Fibroblast of peridontal ligament (primary cell): ENCODE data around the gene PADI4.

Experiments used
- DNase-seq: peaks from one replicate; pipeline ENCODE4 v3.0.0-alpha.2; 2010; ENCODE audit errors: extremely low read depth

The PADI4 gene

DNA sequence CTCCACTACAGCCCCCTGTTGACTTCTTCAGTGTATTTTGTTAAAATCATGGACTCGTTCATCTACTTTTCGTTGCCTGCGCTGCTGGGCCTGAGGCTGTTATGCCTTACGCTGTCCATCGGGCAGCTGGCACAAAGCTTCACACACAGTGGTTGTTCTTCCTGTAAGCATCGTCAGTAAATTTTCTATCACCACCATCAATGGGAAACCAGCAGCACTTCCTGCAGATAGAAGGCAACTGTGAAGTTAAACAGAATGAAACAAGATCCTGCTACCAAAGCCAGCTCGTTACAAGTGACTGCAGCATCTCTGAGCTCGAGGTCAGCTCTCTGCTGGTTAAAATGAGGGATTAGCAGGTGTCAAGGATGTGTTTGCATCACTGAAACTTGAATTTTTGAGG lies 42.1 kb downstream of the PADI4 start:
- no peak for DNase-seq

DNA sequence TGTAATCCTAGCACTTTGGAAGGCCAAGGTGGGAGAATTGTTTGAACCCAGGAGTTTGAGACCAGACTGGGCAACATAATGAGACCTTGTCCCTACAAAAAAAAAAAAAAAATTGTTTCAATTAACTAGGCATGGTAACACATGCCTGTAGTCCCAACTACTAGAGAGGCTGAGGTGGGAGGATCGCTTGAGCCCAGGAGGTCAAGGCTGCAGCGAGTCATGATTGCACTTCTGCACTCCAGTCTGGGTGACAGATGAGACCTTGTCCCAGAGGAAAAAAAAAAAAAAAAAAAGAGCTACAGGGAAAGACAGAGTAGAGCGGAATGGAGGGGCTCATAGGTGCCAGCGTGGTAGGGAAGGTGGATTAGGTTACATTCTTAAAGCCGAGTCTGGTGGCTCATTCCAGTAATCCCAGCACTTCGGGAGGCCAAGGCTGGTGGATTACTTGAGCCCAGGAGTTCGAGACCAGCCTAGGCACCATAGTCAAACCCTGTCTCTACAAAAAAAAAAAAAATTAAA lies 43.0 kb downstream of the PADI4 start:
- no peak for DNase-seq

DNA sequence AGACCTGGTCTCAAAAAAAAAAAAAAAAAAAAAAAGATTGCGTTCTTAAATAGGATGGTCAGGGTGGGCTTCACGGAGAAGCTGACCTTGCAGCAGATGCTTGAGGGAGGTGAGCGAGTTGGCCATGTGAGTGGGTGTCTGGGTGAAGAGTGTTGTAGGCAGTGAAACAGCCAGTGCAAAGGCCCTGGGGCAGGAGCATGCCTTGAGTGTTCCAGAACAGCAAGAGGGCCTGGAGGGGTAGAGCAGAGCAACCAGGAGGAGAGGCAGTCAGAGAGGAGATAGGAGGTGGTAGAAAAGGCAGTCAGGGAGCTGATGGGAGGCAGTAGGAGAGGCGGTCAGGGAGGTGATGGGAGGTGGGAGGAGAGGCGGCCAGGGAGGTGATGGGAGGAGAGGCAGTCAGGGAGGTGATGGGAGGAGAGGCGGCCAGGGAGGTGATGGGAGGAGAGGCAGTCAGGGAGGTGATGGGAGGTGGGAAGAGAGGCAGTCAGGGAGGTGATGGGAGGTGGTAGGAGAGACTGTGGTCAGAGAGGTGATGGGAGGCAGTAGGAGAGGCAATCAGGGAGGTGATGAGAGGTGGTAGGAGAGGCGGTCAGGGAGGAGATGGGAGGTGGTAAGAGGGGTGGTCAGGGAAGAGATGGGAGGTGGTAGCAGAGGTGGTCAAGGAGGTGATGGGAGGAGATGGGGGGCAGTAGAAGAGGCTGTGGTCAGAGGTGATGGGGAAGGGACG lies 43.8 kb downstream of the PADI4 start:
- DNase-seq: no peak

DNA sequence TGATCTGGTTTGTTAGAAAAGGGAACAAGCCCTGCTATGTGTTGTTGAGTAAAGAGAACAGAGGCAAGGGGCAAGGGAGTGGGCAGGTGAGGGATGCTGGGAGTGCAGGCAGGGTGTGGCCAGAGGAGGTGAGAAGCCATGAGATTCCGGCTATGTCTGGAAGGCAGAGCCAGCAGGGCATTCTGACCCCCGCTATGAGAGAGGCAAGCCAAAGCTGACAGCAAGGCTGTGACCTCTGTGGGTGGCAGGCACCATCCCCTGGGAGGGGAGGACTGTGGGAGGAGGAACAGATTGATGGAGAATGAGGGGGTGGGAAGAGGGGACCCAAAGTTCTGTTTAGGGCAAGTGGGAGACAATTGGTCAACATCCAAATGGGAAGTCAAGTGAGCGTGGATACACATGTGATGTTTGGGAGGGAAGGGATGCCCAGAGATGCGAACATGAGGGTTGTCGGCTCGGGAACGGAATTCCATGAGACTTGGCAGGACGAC lies 44.5 kb downstream of the PADI4 start:
- no peak for DNase-seq

DNA sequence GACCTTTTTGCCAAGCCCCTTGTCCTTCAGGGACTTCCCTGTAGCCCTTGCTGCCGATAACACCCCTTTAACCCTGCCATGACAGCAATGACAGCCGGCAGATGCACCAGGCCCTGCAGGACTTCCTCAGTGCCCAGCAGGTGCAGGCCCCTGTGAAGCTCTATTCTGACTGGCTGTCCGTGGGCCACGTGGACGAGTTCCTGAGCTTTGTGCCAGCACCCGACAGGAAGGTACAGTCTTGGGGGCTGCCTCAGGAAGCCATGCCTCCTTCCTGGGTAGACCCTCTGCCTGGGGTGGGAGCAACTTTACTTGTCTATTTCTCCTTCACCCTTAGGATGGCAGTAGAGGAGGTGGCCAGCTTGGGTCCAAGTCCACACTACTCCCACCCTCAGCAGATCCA lies 47.9 kb downstream of the PADI4 start:
- DNase-seq: no peak

DNA sequence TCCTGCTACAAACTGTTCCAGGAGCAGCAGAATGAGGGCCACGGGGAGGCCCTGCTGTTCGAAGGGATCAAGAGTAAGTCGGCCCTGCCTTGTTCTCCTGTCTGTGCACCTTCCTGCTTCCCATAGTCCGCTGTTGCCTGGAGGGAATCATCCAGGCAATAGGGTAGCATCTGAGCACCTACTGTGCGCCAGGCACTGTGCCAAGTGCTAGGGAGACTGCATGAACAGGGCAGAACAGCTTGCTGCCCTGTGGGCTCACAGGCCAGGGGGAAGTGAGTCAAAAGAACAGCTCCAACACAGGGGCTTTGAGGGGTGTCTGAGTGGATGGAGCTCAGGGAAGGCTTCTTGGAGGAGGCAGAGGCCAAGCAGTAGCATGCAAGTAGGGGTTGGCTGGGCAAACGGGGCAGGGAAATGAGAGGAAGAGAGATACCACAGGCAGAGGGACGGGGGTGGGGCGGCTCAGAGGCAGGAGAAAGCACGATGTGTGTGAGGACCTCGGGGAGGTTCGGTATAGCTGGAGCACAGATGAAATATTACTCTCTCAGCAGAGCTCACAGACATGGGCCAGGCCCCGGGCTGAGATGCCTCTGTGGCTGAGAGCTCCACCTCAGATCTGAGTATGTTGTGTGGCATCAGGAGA lies 48.5 kb downstream of the PADI4 start:
- no peak for DNase-seq

DNA sequence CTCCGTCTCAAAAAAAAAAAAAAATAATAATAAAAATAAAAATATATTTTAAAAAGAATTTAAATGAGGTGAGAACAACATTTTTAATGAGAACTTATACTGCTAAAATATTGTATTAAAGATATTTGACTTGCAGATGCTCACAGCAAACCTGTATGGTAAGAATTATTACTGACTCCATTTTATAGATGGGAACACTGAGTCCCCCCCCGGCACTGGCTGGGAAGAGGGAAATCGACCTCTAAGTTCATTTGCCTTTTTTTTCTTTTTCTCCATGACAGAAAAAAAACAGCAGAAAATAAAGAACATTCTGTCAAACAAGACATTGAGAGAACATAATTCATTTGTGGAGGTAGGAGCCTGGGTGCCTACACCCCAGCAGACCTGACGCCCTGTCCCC lies 50.6 kb downstream of the PADI4 start:
- no peak for DNase-seq

DNA sequence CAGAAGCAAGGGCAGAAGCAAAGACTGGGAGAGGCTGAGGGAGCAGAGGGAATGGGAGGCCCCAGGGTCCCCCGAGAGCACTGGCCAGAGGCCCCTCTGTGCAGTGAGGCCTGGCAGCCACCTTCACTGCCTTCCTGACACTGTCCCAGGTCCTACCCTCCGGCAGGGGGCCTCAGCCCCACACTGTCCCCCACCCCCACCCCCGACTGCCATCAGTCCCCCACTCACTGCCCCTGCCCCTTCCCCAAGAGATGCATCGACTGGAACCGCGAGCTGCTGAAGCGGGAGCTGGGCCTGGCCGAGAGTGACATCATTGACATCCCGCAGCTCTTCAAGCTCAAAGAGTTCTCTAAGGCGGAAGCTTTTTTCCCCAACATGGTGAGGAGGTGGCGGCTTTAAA lies 51.0 kb downstream of the PADI4 start:
- DNase-seq: no peak

DNA sequence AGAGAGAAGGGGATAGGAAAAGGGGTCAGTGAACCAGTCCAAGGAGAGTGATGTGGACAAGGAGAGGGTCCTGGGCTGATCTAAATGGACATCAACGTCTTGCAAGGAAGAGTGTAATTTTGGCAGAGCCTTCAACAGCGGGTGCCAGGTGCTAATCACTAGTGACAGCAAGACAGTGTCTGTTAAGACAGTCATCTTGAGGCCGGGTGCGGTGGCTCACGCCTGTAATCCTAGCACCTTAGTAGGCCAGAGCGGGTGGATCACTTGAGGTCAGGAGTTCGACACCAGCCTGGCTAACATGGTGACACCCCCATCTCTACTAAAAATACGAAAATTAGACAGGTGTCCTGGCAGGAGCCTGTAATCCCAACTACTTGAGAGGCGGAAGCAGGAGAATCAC lies 51.8 kb downstream of the PADI4 start:
- DNase-seq: no peak

DNA sequence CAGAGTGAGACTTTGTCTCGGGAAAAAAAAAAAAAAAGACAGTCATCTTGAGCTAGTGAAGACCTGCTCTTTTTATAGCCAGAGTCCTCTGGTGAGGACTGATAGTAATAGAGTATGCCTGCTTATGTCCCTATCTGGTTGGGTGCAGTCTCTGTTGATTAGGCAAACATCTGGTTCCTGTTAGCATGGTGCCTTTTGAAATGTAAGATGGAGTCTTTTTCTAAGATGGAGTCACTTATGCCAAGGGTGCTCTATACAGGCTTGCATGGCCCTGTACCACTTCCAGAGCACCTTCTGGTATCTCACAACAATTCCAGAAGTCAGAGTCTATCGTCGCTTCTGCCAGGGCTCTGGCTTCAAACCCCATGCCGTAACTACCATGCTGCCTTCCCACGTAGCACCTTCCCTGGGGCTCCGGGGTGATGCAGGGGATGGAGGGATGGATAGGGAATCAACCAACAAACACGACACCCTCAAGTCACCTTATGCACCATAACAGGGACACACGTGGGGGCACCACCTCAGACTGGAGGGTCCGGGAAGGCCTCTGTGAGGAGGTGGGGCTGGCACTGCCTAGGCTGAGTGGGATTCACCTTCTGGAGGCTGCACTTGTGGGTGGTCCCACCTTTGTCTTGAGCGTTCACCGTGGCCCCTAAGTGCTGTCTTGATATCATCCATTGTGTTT lies 52.4 kb downstream of the PADI4 start:
- no peak for DNase-seq

DNA sequence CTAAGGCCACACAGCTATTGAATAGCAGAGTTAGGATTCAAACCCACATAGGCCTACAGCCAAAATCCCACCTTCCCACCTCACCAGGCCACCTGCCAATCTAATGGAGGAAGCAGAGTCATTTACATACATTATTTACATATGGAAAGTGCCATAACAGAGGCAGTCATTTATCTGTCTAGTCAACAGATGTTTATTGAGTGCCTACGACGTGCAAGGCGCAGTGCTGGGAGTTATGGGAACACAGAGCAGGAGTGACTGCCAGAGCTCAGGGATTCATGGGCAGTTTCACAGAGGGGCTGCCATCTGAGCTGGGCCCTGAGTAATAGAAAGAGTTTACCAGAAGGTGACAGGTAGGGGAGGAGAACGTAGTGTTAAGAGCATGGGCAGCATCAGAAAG lies 53.7 kb downstream of the PADI4 start:
- no peak for DNase-seq

DNA sequence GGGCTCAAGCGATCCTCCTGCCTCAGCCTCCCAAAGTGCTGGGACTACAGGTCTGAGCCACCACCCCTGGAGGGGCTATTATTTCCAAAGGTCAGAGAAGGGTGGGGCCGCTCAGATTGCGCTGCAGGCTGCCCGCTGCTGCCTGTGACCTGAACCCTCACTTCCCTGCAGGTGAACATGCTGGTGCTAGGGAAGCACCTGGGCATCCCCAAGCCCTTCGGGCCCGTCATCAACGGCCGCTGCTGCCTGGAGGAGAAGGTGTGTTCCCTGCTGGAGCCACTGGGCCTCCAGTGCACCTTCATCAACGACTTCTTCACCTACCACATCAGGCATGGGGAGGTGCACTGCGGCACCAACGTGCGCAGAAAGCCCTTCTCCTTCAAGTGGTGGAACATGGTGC lies 55.4 kb downstream of the PADI4 start:
- no peak for DNase-seq

DNA sequence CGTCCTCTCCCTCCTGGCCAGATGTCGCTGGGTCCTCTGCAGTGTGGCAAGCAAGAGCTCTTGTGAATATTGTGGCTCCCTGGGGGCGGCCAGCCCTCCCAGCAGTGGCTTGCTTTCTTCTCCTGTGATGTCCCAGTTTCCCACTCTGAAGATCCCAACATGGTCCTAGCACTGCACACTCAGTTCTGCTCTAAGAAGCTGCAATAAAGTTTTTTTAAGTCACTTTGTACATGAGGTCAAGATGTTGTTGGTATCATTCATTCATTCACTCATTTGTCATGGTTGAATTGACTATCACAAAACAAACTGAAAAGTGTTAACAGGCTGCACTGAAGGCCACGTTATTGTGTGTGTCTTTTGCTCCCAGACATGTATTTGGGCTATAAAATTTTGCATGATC lies 55.8 kb downstream of the PADI4 start:
- no peak for DNase-seq

DNA sequence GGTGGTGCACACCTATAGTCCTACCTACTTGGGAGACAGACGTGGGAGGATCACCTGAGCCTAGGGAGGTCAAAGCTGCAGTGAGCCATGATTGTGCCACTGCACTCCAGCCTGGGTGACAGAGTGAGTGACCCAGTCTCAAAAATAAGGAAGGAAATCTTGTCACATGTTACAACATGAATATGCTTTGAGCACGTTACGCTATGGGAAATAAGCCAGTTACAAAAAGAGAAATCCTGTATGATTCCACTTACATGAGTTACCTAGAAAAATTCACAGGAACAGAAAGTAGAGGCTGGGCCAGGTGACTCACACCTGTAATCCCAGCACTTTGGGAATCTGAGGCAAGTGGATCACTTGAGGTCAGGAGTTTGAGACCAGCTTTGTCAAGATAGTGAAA lies 57.3 kb downstream of the PADI4 start:
- no peak for DNase-seq

DNA sequence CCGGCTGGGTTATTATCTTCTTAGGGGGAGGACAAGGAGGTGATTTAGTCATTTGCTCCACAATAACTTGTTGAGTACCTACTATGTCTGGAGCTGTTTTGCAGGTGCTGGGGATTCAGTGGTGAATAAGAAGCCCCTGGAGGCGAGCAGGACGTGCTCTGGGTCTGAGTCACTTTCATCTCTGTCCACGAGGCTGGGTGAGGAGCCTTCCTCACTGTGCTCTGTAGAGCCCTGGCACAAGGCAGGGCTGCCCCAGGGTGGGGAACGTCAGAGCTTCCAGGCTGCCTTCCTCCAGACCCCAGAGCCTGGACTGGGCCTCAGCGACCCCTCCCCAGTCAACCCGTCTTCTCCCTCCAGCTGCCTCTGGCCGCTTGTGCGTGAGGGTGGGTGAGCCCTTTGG lies 61.5 kb downstream of the PADI4 start:
- no peak for DNase-seq

DNA sequence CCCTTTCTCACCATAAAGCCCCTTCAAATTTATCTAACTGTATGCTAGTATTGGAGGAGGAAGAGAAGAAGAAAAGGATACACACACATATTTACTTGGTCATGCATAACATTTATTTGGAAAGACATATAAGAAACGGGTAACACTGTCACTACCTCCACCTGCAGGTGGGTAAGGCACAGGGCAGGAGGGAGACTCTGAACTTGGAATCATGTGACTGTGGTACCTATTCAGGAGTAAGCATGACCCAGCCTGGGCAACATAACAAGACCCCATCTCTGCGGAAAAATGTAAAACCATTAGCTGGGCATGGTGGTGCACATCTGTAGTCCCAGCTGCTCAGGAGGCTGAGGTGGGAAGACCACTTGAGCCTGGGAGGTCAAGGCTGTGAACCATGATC lies 62.6 kb downstream of the PADI4 start:
- DNase-seq: no peak

DNA sequence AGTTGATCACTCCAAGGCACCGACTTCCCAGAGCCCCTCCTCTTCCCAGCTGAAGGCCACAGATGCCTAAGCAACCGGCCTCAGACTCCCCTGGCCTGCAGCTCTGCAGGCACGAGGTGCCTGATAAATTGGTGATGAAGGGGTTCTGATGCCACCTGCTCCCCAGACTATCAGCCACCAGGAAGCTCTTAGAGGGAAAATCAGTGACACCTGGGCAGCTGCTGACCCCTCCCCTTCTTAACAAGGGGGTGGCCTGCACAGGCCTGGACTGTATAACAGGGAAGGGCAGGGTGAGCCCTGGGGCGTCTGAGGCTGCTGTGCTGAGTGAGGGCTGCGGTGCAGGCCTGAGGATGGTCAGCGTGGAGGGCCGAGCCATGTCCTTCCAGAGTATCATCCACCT lies 63.9 kb downstream of the PADI4 start, which contains the start of gene PADI6:
PADI6 (plus strand) TSS at position 301 of the 400 bp plus-strand sequence; CDS start at position 351, 50 bp downstream.
- DNase-seq: no peak

DNA sequence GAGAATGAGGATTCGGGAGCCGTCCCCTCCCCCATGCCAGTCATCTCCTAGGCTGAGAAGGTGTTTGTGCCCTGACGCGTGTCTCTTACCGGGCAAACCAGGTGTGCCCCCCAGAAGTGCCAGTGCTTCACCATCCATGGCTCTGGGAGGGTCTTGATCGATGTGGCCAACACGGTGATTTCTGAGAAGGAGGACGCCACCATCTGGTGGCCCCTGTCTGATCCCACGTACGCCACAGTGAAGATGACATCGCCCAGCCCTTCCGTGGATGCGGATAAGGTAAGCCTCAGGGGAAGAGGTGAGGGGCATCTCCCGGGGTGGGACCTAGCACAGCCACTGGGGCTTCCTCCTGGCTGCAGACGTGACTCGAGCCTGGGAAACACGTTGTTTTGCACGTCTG lies 65.0 kb downstream of the PADI4 start:
- no peak for DNase-seq

DNA sequence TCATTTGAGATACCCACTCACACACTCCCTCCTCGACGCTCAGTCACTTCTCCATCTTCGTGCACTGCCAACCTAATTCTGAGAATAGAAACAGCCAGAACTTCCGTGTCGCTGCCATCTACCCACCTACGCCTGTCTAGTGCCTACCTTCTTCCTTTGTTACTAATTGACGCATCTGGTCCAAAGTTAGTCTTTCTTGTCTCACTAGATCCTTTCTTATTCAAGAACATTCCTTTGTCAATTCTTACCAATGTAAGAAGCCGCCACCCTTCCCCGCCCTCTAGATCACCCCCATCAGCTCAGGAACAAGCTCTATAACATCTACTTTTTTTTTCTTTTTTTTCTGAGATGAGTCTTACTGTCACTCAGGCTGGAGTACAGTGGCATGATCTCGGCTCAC lies 67.7 kb downstream of the PADI4 start:
- no peak for DNase-seq

DNA sequence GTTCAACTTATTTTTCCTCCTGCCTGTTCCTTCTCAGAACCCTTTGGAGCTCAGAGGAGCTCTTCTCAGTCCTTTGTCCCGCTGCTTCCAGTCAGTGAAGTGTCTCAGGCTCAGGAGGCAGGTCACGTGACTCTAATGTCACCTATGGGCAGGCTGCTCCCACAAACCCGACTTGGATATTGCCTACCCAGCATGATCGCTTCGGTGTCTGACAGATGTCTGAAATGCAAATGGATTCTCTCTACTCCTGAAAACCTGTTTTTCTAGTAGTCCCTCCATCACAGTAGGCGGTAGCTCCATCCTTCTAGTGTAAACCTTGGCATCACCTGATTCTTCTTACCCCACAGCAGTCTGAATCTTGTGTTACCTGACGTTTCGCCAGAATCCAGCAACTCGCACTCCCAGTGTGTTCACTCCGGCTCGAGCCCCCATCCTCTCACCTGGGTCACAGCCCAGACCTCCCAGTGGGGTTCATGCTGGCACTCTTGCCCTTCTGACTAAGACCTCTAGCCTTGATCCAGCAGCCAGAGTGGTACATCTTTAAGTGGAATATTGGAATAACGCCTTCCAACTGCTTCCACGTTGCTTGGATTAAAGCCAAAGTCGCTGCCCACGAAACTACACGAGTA lies 69.4 kb downstream of the PADI4 start:
- DNase-seq: no peak

DNA sequence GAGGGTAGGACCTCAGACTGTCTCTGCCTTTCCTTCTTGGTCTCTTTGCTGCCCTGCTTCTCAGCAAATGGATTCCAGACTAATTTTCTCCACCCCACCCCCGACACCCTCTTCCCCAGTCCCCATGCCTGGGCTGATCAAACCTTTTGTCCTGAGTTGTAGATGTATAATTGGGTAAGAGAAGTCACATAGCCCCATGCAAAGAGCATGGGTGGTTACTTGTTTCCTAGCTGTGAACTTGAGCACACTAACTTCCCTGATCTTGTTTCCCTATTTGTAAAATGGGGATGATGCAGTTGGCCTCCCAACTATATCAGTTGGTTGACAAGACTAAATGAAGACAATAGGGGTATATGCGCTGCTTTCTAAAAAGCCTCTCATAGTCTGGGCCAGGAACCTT lies 73.2 kb downstream of the PADI4 start:
- DNase-seq: no peak

DNA sequence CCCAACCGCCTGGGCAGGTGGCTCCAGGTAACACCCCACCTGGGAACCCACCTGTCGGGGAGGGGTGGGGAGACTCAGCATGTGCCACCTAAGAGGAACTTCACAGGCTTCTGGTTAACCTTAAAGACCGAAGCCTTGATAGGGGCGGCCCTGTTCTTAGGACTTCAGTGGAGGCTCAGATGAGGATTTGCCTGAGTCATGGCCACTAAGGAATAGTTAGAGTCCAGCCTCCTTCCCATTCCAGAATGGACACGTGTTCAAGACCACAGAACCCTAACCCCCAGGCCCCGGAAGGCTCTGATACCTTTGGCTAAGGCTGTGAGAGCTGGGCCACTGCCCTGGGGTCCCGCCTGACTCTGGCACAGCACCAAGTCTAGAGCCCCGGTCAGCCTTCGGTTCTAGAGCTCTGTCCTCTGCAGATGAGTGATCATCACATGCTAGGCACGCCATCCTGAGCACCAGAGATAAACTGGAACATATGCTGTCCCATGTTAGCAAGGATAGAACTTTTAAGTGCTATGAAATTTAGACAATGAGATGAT lies 84.3 kb downstream of the PADI4 start:
- no peak for DNase-seq
